H9 (cell line): ENCODE results near the gene MPZL3. TPM values are rescaled to one million over a fixed set of nuclear protein-coding genes. Genes with fewer than 3 reads are reported as not detected.

Experiments
- DNase-seq: peaks from one replicate; pipeline ENCODE4 v3.0.0-alpha.2; 2017
- H2AFZ ChIP-seq: one replicate; pipeline ENCODE4 v1.6.1; 2013; ENCODE audit warnings: mild to moderate bottlenecking, low read length, control low read depth, moderate library complexity
- H2AK5ac ChIP-seq: 2 replicates; pipeline ENCODE4 v1.6.1; 2013; ENCODE audit warnings: low read length, control low read depth, mixed read lengths; ENCODE audit not compliant: insufficient read length
- H2BK120ac ChIP-seq: one replicate; pipeline ENCODE4 v1.6.1; 2013; ENCODE audit warnings: low read depth, mild to moderate bottlenecking, low read length, control low read depth, inconsistent platforms; ENCODE audit not compliant: poor library complexity, severe bottlenecking
- H2BK12ac ChIP-seq: 2 replicates; pipeline ENCODE4 v1.6.1; 2013; ENCODE audit warnings: low read length, control low read depth, mixed read lengths, low read depth; ENCODE audit not compliant: insufficient read length
- H2BK15ac ChIP-seq: 2 replicates; pipeline ENCODE4 v1.6.1; 2013; ENCODE audit warnings: low read depth, low read length, control low read depth
- H2BK20ac ChIP-seq: one replicate; pipeline ENCODE4 v1.6.1; 2013; ENCODE audit warnings: low read depth, mild to moderate bottlenecking, low read length, control low read depth, inconsistent platforms; ENCODE audit not compliant: poor library complexity, severe bottlenecking
- H2BK5ac ChIP-seq: 2 replicates; pipeline ENCODE4 v1.6.1; 2013; ENCODE audit warnings: low read length, control low read depth, mixed read lengths; ENCODE audit not compliant: insufficient read length
- H3K14ac ChIP-seq: 2 replicates; pipeline ENCODE4 v1.6.1; 2013; ENCODE audit warnings: low read length, control low read depth; ENCODE audit not compliant: insufficient read depth
- H3K18ac ChIP-seq: 2 replicates; pipeline ENCODE4 v1.6.1; 2013; ENCODE audit warnings: low read depth, mild to moderate bottlenecking, mixed read lengths, low read length, control low read depth; ENCODE audit not compliant: insufficient read length
- H3K23ac ChIP-seq: 2 replicates; pipeline ENCODE4 v1.6.1; 2013; ENCODE audit warnings: low read length, control low read depth, mixed read lengths, low read depth; ENCODE audit not compliant: insufficient read length
- H3K23me2 ChIP-seq: 2 replicates; pipeline ENCODE4 v1.6.1; 2013; ENCODE audit warnings: low read depth, mild to moderate bottlenecking, mixed read lengths, low read length, control low read depth; ENCODE audit not compliant: insufficient read length, poor library complexity, severe bottlenecking
- H3K27ac ChIP-seq: 2 replicates; pipeline ENCODE4 v1.5.1; 2013; ENCODE audit warnings: low read length, control low read depth, mixed read lengths, low read depth; ENCODE audit not compliant: insufficient read length
- H3K27me3 ChIP-seq: 2 replicates; pipeline ENCODE4 v1.6.1; 2013; ENCODE audit warnings: low read length, control low read depth, inconsistent platforms; ENCODE audit not compliant: insufficient read depth
- H3K4ac ChIP-seq: 2 replicates; pipeline ENCODE4 v1.6.1; 2013; ENCODE audit warnings: low read depth, mild to moderate bottlenecking, control low read depth, inconsistent platforms, low read length, moderate library complexity
- H3K4me1 ChIP-seq: 2 replicates; pipeline ENCODE4 v1.6.1; 2013; ENCODE audit warnings: low read length, control low read depth, inconsistent platforms; ENCODE audit not compliant: insufficient read depth
- H3K4me2 ChIP-seq: 2 replicates; pipeline ENCODE4 v1.6.1; 2013; ENCODE audit warnings: low read length, control low read depth, mixed read lengths; ENCODE audit not compliant: insufficient read length, insufficient read depth
- H3K56ac ChIP-seq: 2 replicates; pipeline ENCODE4 v1.6.1; 2013; ENCODE audit warnings: low read depth, mild to moderate bottlenecking, mixed read lengths, low read length, control low read depth; ENCODE audit not compliant: insufficient read length
- H3K79me1 ChIP-seq: 2 replicates; pipeline ENCODE4 v1.6.1; 2013; ENCODE audit warnings: low read depth, mild to moderate bottlenecking, moderate library complexity, low read length, control low read depth, inconsistent platforms; ENCODE audit not compliant: insufficient read depth, poor library complexity, severe bottlenecking
- H3K79me2 ChIP-seq: 2 replicates; pipeline ENCODE4 v1.6.1; 2013; ENCODE audit warnings: low read length, control low read depth, inconsistent platforms; ENCODE audit not compliant: insufficient read depth
- H3K9ac ChIP-seq: 2 replicates; pipeline ENCODE4 v1.6.1; 2013; ENCODE audit warnings: low read length, control low read depth, mixed read lengths; ENCODE audit not compliant: insufficient read length; ENCODE audit errors: extremely low read depth
- H3K9me3 ChIP-seq: one replicate; pipeline ENCODE4 v1.6.1; 2013; ENCODE audit warnings: low read depth, low read length, inconsistent platforms; ENCODE audit not compliant: control insufficient read depth
- H3T11ph ChIP-seq: one replicate; pipeline ENCODE4 v1.6.1; 2013; ENCODE audit warnings: mild to moderate bottlenecking, low read length, control low read depth, inconsistent platforms
- H4K20me1 ChIP-seq: one replicate; pipeline ENCODE4 v1.6.1; 2013; ENCODE audit not compliant: control insufficient read depth, insufficient read length, insufficient read depth
- H4K5ac ChIP-seq: 2 replicates; pipeline ENCODE4 v1.6.1; 2013; ENCODE audit warnings: low read depth, mild to moderate bottlenecking, mixed read lengths, low read length, control low read depth; ENCODE audit not compliant: insufficient read length
- H4K8ac ChIP-seq: replicated peaks from 2 replicates; pipeline ENCODE4 v1.6.1; 2013; ENCODE audit warnings: low read length, control low read depth, mixed read lengths, low read depth; ENCODE audit not compliant: insufficient read length
- H4K91ac ChIP-seq: 2 replicates; pipeline ENCODE4 v1.6.1; 2013; ENCODE audit warnings: low read depth, mild to moderate bottlenecking, moderate library complexity, mixed read lengths, low read length, control low read depth; ENCODE audit not compliant: insufficient read length
- H3K27ac Mint-ChIP-seq, 3 experiments: 2 replicates in 2 of 3; 3 replicates in 1 of 3; pipeline ENCODE4 v1.8.0; 2020 to 2021; ENCODE audit warnings: mixed read lengths in 3 of 3, mild to moderate bottlenecking in 1 of 3, moderate library complexity in 1 of 3
- H3K27me3 Mint-ChIP-seq: 2 replicates; pipeline ENCODE4 v1.8.0; 2021; ENCODE audit warnings: low read depth, mild to moderate bottlenecking, moderate library complexity, mixed read lengths
- H3K36me3 Mint-ChIP-seq, 3 experiments: 2 replicates in 2 of 3; 3 replicates in 1 of 3; pipeline ENCODE4 v1.8.0; 2020 to 2021; ENCODE audit warnings: low read depth in 3 of 3, mixed read lengths in 3 of 3; ENCODE audit not compliant: insufficient read depth in 1 of 3
- H3K4me1 Mint-ChIP-seq, 2 experiments: 2 replicates each; pipeline ENCODE4 v1.8.0; 2020; ENCODE audit warnings: mixed read lengths in 2 of 2
- H3K4me3 Mint-ChIP-seq, 2 experiments: 2 replicates in 1 of 2; 3 replicates in 1 of 2; pipeline ENCODE4 v1.8.0; 2020 to 2021; ENCODE audit warnings: mild to moderate bottlenecking in 2 of 2, mixed read lengths in 2 of 2, moderate library complexity in 1 of 2
- H3K9me3 Mint-ChIP-seq, 2 experiments: 2 replicates in 1 of 2; 3 replicates in 1 of 2; pipeline ENCODE4 v1.8.0; 2020; ENCODE audit warnings: mild to moderate bottlenecking in 2 of 2, mixed read lengths in 2 of 2, moderate library complexity in 1 of 2
- WGBS: extraction: QIAGEN DNeasy Blood & Tissue Kit; methylation state at CpG from one replicate; pipeline ENCODE4 v1.1.7; 2013; ENCODE audit warnings: missing lambda C conversion rate, low lambda C conversion rate, mixed read lengths; ENCODE audit not compliant: insufficient read length; ENCODE audit errors: extremely low coverage; 5-methylcytosine and 5-hydroxymethylcytosine counted together
- total RNA-seq: library from RNA; stranded (reverse); gene quantifications from 2 replicates; pipeline ENCODE4 v1.2.1, GENCODE V29; 2021
- TF ChIP-seq, protein P1 (sequence below): fragments of 200-600 bp; sonication (generic); conservative IDR thresholded peaks from 3 replicates; pipeline ENCODE4 v1.8.0; 2021; ENCODE audit warnings: antibody characterized with exemption, mild to moderate bottlenecking

Gene MPZL3
- total RNA-seq, 1 experiment from 2014 or later, result 2.6 TPM

DNA sequence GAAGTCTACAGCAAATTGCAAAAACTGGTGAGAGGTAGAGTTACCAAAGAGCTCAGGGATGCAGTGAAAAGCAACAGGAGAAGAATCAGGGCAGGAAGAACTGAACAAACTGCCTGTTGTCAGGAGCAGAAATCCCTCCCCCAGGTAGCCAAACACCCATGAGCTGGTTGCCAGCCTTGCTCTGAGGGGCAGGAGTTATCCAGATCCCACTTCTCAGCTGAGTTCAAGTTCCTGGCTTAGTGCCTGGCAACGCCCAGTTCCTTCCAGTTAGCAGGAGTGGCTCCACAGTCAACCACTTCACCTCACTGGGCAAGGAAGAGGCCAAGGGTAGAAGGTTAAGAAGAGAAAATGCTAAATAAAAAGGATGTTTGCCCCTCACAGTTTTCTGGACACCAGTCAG, 13.8 kb upstream of the MPZL3 start:
- no peaks in the 10 kb centered on the region for H3K36me3 Mint-ChIP-seq
- H3K27me3 Mint-ChIP-seq, result peaks cover 92% of the 10 kb centered on the region
- TF ChIP-seq, protein P1, sequence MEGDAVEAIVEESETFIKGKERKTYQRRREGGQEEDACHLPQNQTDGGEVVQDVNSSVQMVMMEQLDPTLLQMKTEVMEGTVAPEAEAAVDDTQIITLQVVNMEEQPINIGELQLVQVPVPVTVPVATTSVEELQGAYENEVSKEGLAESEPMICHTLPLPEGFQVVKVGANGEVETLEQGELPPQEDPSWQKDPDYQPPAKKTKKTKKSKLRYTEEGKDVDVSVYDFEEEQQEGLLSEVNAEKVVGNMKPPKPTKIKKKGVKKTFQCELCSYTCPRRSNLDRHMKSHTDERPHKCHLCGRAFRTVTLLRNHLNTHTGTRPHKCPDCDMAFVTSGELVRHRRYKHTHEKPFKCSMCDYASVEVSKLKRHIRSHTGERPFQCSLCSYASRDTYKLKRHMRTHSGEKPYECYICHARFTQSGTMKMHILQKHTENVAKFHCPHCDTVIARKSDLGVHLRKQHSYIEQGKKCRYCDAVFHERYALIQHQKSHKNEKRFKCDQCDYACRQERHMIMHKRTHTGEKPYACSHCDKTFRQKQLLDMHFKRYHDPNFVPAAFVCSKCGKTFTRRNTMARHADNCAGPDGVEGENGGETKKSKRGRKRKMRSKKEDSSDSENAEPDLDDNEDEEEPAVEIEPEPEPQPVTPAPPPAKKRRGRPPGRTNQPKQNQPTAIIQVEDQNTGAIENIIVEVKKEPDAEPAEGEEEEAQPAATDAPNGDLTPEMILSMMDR, result no peak
- H3K4me1 Mint-ChIP-seq, result peaks cover 25 to 37% of the 10 kb centered on the region in 2 experiments
- Histone ChIP-seq H3K27ac (no peak overlapping the region), H2BK5ac (no peak overlapping the region), H4K5ac (no peak overlapping the region), H3K4me1 (no peaks in the 10 kb centered on the region; the same call in none of the 2 replicates), H2BK20ac (no peak overlapping the region), H3K9ac (no peak overlapping the region), H2BK15ac (no peak overlapping the region), H3T11ph (no peak overlapping the region), H4K91ac (no peak overlapping the region), H3K4me2 (no peak overlapping the region), H2AK5ac (no peak overlapping the region), H3K23ac (no peak overlapping the region), H4K20me1 (no peaks in the 10 kb centered on the region), H2BK120ac (no peak overlapping the region), H3K27me3 (peaks cover 8% of the 10 kb centered on the region; the same call in 1 of the 2 replicates), H3K79me2 (no peaks in the 10 kb centered on the region), H3K79me1 (no peaks in the 10 kb centered on the region), H3K56ac (no peak overlapping the region), H3K9me3 (no peaks in the 10 kb centered on the region), H3K14ac (no peak overlapping the region), H3K18ac (no peak overlapping the region), H4K8ac (no peak overlapping the region), H3K23me2 (peaks cover 4% of the 10 kb centered on the region), H2BK12ac (no peak overlapping the region), H3K4ac (no peak overlapping the region), H2AFZ (no peak overlapping the region)
- no CpG with 5 or more reads among the region's 1 CpG for WGBS
- H3K27ac Mint-ChIP-seq, result no peak overlapping the region
- DNase-seq, result no peak
- no peak overlapping the region for H3K4me3 Mint-ChIP-seq
- no peaks in the 10 kb centered on the region; a peak in 1 of 5 replicates for H3K9me3 Mint-ChIP-seq
